ENCODE results near the gene GRAP2.

The GRAP2 gene

GRCh38 chr22:39997421-39997820 lies 96.5 kb downstream of the GRAP2 start:
- DNase-seq, result no peak

DNA sequence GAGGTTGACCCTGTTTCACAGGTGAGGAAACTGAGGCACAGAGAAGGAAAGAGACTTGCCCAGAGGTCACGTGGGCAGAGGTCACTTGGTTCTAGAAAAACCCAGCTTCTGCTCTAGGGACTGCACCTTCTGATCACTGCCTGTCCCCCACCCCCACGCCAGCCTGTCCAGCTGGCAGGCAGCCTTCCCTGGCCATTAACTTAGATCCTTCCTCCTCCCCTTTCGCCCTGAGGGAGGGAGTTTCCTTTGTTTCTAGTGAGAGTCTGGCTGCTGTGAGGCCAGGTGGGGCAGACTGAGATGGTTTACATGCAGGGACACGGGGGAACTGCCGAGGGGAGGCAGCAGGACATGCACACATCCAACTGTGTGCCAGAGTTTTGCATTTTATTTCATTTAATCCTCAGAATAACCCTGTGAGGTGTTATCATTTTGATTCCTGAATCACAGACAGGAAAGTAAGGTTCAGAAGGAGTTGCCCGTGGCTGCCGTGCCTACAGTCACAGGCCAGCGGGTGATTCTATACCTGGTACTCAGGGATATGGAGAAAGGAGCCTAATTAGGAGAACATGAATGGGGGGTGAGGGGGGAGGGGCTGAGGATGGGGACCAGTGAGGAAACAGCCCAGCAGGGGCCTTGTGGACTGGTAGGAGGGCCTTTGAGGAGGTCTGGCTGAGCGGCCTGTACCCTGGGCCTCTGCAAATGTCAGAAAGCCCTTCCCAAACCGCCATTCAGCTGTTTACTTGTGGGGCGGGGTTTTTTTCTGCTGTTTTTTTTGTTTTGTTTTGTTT lies 97.2 kb downstream of the GRAP2 start:
- no peak for DNase-seq

GRCh38 chr22:39999144-39999757 lies 98.4 kb downstream of the GRAP2 start:
- DNase-seq, result no peak

DNA sequence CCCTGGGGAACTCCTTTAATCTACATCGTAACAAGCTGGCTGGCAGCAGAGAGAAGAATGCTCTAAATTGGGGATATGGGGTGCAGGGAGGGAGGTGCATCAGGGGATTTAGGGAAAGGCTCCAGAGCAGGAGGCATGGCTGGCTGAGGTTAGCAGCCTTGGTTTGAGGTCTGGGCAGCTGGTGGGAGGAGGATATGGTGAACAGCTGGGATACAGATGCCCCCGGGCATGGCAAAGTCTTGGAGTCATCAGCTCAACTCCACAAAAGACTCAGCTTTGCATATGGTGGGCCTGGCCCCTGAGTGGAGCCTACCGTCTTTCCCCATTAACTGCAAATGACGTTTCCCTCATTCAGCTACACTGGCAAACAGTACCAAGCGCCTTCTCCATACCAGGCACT lies 99.3 kb downstream of the GRAP2 start:
- DNase-seq, result no peak

- no peak for DNase-seq
Observed at GRCh38 chr22:40001106-40001505, 100.2 kb downstream of the GRAP2 start.

DNA sequence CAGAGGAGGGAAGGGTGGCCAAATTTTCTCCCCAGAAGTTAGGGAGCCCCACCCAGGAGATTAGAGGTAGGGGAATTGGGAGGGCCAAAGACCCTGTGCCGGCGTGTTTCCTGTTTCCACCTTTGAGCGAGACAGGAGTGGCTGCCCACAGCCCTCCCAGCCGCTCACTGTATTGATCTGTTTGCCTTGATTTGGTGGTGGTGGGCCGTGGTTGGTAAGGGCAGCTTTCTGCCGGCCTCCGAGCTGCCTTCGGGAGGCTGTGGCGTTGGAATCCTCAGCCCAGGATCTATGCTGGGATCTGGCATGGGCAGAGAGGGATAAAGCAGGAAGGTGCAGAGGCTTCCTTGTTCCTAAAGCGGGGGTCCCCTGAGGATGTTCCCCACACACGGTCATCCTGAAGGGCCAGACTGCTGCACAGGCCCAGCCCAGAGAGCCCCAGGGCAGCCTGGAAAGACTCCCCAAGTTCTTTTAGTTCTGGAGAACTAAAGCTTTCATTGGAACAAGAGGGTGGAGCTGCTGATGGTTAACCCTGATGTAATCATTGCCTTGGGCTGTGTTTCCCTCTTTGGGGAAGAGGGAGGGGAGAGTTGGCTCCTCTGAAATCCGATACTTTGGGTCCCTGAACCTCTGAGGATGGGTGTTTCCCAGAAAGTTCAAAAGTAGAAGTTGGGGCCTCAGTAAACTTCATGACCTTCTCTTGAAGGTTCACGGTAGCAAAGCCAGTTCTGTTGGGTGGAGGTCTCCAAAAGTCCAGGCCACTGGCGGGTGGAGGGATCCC lies 101.1 kb downstream of the GRAP2 start:
- DNase-seq, result no peak

- no peak for DNase-seq
Observed at GRCh38 chr22:40002935-40003715, 102.2 kb downstream of the GRAP2 start.

DNA sequence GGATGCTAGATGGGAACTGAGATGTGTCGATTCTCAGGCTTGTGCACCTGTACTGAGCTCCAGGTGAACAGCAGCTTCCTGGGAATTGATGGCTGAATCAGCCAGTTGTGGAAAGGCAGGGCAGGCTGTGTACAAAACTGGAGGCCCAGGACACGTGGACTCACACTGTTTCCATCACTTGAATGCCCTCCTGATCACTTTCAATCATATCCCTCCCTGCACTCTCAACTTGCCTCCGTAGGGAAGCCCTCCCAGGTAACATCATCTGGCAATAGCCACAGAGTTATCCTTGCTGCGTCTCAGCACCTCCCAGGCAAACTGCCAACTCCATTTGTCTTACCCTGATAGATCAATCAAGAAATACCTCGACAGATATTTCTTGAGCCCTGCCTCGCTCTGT lies 104.0 kb downstream of the GRAP2 start:
- no peak for DNase-seq

- DNase-seq, result no peak
Observed at GRCh38 chr22:40006641-40007040, 105.8 kb downstream of the GRAP2 start.

DNA sequence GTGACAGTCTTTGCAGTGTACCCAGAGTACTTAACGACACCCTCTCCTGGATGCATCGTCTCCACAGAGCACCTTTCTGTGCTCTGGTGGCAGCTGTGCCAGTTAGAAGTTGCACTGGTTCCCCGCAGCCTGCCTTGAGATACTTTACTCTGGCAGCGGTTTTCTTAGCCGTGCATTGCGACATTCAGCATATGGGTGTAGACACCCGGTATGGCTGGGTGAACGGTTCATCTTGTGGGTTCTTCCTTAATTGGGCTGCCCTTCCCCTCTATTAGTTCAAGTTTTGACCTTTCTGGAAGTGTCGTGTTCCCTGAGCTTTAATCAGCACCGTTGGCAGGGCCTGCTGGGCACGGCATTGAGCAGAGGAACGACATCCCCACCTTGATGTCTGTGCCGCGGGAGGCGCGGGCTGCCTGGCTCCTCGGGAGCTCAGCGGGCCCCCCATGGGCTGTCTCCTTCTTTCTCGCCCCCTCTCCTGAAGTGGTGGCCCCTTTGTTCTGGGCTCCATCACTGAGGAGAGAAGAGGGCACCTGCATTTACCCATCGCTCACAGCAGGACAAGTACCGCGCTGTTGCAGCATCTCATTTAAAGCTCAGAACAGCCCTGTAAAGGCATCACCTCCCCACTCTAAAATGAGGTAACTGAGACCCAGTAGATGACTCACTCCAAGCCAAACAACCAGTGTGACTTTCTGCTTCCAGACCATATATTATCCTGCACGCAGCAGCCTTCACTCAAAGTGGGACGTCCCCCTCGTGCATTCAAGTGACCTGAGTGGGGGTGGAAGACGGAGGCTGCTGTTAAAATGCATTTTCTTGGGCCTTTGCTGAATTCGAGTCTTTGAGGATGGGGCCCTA lies 107.2 kb downstream of the GRAP2 start:
- no peak for DNase-seq

- DNase-seq, result no peak
Observed at GRCh38 chr22:40008726-40009291, 107.9 kb downstream of the GRAP2 start.

DNA sequence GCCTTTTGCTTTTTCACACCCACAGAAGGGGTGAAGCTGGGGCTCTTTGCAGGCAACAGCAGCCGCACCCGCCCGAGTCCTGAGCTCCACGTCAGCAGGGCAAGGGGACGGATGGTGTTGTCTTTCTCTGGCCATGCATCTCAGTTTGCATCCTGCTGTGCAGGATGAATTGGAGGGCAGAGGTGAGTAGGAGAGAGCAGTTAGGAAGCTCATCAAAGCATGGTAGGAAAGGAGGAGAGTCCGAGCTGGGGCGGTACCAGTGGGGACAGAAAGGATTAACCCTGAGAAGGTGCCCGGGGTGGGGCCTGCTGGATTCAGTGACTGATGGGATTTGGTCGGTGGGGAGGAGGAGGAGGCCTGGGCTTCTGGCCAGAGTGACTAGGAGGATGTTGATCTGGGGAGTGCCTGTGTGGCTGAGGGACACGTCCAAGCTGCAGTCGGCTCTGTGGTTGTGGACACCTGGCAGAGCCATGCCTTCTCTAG lies 108.4 kb downstream of the GRAP2 start:
- no peak for DNase-seq

- DNase-seq, result peak; percentile 30
Observed at GRCh38 chr22:40009951-40010671, 109.2 kb downstream of the GRAP2 start.

- DNase-seq, result no peak
Observed at GRCh38 chr22:40010746-40011145, 109.9 kb downstream of the GRAP2 start.

DNA sequence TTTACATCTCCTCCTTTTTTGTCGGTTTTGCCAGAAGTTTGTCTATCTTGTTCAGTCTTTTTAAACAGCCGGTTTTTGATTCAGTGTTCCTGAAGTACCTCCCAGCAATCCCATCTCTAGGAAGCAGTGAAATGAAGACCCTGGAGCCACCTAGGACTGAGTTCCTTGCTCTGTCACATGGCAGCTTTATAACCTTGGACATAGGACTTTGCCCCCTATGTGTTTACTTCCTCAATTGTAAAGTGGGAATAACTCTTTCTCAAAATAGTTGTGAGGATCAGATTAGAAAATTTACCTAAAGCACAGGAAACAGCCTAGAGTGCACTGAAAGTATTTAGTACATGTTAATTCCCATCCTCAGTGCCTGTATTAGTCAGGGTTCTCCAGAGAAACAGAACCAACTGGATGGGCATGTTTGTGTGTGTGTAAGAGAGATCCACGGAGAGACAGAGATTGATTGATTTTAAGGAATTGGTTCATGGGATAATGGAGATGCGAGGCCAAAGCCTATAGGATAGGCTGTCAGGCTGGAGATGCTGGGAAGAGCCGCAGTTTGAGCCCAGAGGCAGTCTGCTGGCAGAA lies 113.9 kb downstream of the GRAP2 start:
- DNase-seq, result no peak

DNA sequence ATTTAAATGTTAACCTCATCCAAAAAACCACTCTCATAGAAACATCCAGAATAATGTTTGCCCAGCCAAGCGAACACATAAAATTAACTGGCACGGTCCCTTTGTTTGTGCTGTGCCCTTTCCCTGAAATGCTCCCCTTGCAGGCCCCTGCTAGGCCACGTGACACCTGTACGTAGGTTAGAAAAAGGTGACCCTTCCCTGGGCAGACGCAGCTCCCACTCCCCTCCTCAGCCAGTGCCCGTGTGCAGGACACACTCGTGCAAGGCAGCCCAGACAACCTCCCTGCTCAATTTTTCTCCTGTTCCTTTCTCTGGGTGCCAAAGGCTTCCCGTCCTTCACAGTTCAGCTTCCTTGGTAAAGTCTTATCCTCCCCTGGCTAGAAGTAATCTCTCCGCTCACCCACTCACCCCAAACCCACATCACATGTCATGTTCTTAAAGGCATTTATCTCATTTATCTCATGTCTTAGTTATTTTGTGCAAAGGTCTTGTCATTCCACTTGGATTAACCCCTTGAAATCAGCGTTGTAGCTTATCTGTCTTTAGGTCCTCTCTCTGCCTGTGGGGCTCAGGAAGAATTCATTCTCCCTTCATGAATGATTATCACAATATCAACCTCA lies 114.6 kb downstream of the GRAP2 start:
- no peak for DNase-seq

DNA sequence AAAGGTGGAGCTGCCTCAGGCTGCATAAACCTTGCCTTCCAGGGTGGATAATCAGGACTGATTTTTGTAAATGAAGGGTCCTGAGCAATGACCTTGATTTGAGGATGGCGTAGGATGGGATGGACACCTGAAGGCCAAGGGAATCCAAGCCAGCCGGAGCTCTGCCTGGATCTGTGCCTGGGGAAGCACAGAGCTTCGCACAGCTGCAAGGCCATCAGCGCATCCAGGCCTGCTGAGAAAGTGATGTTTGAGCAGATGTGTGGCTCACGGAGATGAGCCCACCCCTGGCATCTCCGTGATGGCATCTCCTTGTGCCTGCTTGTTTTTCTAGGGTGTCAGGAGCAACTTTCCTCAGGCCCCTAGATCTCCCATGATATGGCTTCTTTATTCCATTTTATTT lies 117.2 kb downstream of the GRAP2 start:
- no peak for DNase-seq

DNA sequence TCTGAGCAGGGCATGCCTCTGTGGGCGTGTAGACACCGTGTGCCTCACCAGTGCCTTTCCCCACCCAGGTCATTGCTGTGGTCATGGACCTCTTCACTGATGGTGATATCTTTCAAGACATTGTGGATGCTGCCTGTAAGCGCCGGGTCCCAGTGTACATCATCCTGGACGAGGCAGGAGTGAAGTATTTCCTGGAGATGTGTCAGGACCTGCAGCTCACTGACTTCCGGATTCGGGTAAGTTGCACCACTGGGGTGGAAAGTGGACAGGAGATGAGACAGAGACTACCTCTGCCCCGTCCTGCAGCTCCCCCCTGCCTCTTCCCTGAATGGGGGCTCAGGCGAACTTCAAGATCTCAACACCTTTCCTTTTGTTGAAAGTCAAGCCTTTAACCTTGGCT lies 118.2 kb downstream of the GRAP2 start:
- DNase-seq, result no peak

DNA sequence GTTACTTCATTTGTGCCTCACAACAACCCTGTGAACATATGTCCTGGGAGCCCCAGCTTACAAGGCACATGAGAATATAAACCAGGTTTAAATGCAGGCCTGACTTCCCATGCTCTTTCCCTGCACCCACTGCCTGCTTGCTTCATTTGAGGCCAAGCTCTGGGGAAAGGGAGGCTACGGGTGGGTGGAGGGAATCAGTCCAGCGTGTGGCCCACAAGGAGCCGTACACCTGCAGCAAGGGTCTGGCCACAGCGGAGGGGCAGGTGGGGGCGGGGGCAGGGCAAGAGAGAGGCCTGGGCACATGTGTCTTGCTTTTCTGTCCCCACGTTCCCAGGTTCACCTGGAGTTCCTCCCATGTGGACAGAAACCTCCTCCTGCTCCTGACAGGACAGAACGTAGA lies 120.1 kb downstream of the GRAP2 start:
- no peak for DNase-seq

- no peak for DNase-seq
Observed at GRCh38 chr22:40021401-40022000, 120.6 kb downstream of the GRAP2 start.
